ENCODE measurements around the gene PRR20G. TPM values are rescaled to one million over a fixed set of nuclear protein-coding genes. Genes with fewer than 3 reads are reported as not detected.

The PRR20G gene
- polyA plus RNA-seq, 3 donors, result not detected

DNA sequence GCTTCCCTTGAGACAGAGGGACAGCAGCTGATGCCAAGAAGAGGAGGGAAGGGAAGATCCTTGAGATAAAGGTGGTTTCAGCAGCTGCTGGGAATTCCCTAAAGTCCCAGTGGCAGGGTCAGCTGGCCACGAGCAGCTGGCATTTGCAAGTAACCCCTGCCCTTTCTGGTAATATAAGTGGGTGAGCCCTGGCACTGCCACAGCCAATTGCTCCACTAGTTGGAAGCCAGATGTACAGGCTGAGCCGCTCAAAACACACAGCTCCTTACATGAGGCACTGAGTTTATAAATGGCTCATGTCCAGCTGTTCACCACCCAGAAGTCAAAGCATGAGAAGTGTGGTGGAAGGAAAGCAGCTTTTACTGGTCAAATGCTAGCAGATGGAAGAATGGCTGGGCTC lies 35.4 kb downstream of the PRR20G start:
- Mint-ChIP-seq H3K4me1 (no peaks in the 10 kb centered on the region), H3K36me3 (no peaks in the 10 kb centered on the region), H3K4me3 (no peak overlapping the region), H3K27me3 (ENCODE audit: low read depth in 3 of 3) (peaks cover 0 to 7% (median 0%) of the 10 kb centered on the region in 3 donors), H3K27ac (no peak overlapping the region), H3K9me3 (peaks cover 5 to 26% (median 19%) of the 10 kb centered on the region in 7 donors)
- Histone ChIP-seq H3K27ac (ENCODE audit: low read depth in 1 of 2, low read length in 2 of 2) (no peak overlapping the region), H3K36me3 (replicated peaks in 1 of 2; ENCODE audit: control insufficient read depth in 1 of 2, insufficient read depth in 2 of 2, low read length in 2 of 2) (no peaks in the 10 kb centered on the region), H3K4me2 (replicated peaks; ENCODE audit: extremely low read depth, low read length, poor library complexity, severe bottlenecking) (no peak overlapping the region), H3K9ac (ENCODE audit: insufficient read depth, low read length, poor library complexity, severe bottlenecking) (no peak overlapping the region), H4K20me1 (ENCODE audit: insufficient read depth, low read length) (no peaks in the 10 kb centered on the region), H3K9me3 (replicated peaks in 1 of 2; ENCODE audit: control insufficient read depth in 1 of 2, insufficient read depth in 1 of 2, low read length in 2 of 2) (peaks cover 8 to 25% of the 10 kb centered on the region in 2 donors), H3K79me2 (ENCODE audit: insufficient read depth, low read length) (no peaks in the 10 kb centered on the region), H3K4me3 (replicated peaks in 1 of 3; ENCODE audit: low read depth in 2 of 3, low read length in 3 of 3) (no peak overlapping the region), H3K4me1 (ENCODE audit: control insufficient read depth in 1 of 2, insufficient read depth in 2 of 2, low read length in 2 of 2) (no peaks in the 10 kb centered on the region), H3K27me3 (ENCODE audit: control insufficient read depth in 2 of 2, insufficient read depth in 2 of 2, low read length in 2 of 2) (no peaks in the 10 kb centered on the region), H2AFZ (ENCODE audit: insufficient read depth, low read depth, low read length, poor library complexity, severe bottlenecking) (no peak overlapping the region)
- intact Hi-C loops (cut with micrococcal nuclease), result no loop called here
- WGBS (ENCODE audit: insufficient coverage), result 100% methylated on average over 1 of the region's 2 CpGs
- no peak for DNase-seq
- no peak for TF ChIP-seq CTCF (IDR thresholded peaks at IDR 0.05)

DNA sequence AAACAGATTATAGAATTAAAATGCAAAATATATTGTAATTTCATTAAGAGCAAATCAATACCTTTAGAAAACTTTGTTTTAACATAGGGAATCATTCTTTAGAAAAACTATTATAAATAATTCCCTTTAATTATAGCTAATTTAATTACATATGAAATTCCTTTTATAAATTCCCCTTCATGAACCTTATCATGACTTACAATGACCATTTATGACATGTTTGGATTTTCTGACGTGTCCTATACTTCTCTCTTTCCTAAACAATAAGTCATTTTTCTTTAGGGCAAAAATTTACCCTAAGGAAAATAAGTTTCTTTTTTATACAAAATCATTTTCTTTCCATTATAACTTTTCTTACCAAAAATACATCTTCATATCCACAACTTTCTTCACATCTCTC lies 37.8 kb downstream of the PRR20G start:
- Mint-ChIP-seq H3K27ac (no peak overlapping the region), H3K36me3 (no peaks in the 10 kb centered on the region), H3K27me3 (ENCODE audit: low read depth in 3 of 3) (peaks cover 0 to 5% (median 0%) of the 10 kb centered on the region in 3 donors), H3K4me3 (no peak overlapping the region), H3K4me1 (no peaks in the 10 kb centered on the region), H3K9me3 (peaks cover 8 to 47% (median 34%) of the 10 kb centered on the region in 7 donors)
- Histone ChIP-seq H3K4me1 (ENCODE audit: control insufficient read depth in 1 of 2, insufficient read depth in 2 of 2, low read length in 2 of 2) (no peaks in the 10 kb centered on the region), H3K27me3 (ENCODE audit: control insufficient read depth in 2 of 2, insufficient read depth in 2 of 2, low read length in 2 of 2) (no peaks in the 10 kb centered on the region), H2AFZ (ENCODE audit: insufficient read depth, low read depth, low read length, poor library complexity, severe bottlenecking) (no peak overlapping the region), H3K4me3 (replicated peaks in 1 of 3; ENCODE audit: low read depth in 2 of 3, low read length in 3 of 3) (no peak overlapping the region), H3K27ac (ENCODE audit: low read depth in 1 of 2, low read length in 2 of 2) (no peak overlapping the region), H3K79me2 (ENCODE audit: insufficient read depth, low read length) (no peaks in the 10 kb centered on the region), H3K9ac (ENCODE audit: insufficient read depth, low read length, poor library complexity, severe bottlenecking) (no peak overlapping the region), H3K9me3 (replicated peaks in 1 of 2; ENCODE audit: control insufficient read depth in 1 of 2, insufficient read depth in 1 of 2, low read length in 2 of 2) (peaks cover 24 to 40% of the 10 kb centered on the region in 2 donors), H3K36me3 (replicated peaks in 1 of 2; ENCODE audit: control insufficient read depth in 1 of 2, insufficient read depth in 2 of 2, low read length in 2 of 2) (no peaks in the 10 kb centered on the region), H4K20me1 (ENCODE audit: insufficient read depth, low read length) (no peaks in the 10 kb centered on the region), H3K4me2 (replicated peaks; ENCODE audit: extremely low read depth, low read length, poor library complexity, severe bottlenecking) (no peak overlapping the region)
- intact Hi-C loops (cut with micrococcal nuclease), result no loop called here
- WGBS (ENCODE audit: insufficient coverage), result no CpG with 5 or more reads among the region's 1 CpG
- TF ChIP-seq CTCF (IDR thresholded peaks at IDR 0.05), result no peak
- DNase-seq, result no peak

Data from CD14-positive monocyte (primary cell).